HepG2 (cell line): ENCODE measurements around the gene CNP. TPM values are rescaled to one million over a fixed set of nuclear protein-coding genes. Genes with fewer than 3 reads are reported as not detected.
A peak's percentile ranks its signal among the peaks of the same experiment; 100 is the strongest.

Experiments
- ARHGAP35 ChIP-seq: sonication (generic); formaldehyde crosslinking; IDR thresholded peaks from 2 replicates; pipeline ENCODE4 v1.9.0; 2022; ENCODE audit warnings: mild to moderate bottlenecking, inconsistent platforms, moderate library complexity, missing genetic modification reagents, borderline replicate concordance
- CENPX ChIP-seq: sonication (generic); formaldehyde crosslinking; IDR thresholded peaks from 2 replicates; pipeline ENCODE4 v1.9.0; 2021; ENCODE audit warnings: mild to moderate bottlenecking, missing genetic modification reagents, moderate library complexity
- ELF4 ChIP-seq: sonication (generic); formaldehyde crosslinking; IDR thresholded peaks from 2 replicates; pipeline ENCODE4 v1.5.0; 2020; ENCODE audit warnings: missing genetic modification reagents, mild to moderate bottlenecking, moderate library complexity, borderline replicate concordance
- HMG20B ChIP-seq: conservative IDR thresholded peaks from 2 replicates; pipeline ENCODE4 v1.6.1; 2016; ENCODE audit warnings: missing genetic modification reagents, missing compliant biosample characterization
- HNRNPL ChIP-seq: fragments of 200-400 bp; formaldehyde crosslinking; IDR thresholded peaks from 2 replicates; pipeline ENCODE4 v1.6.1; 2017; ENCODE audit warnings: mild to moderate bottlenecking, low read depth, low read length
- KDM3A ChIP-seq: IDR thresholded peaks from 2 replicates; pipeline ENCODE4 v1.6.1; 2018; ENCODE audit warnings: low read depth, missing compliant biosample characterization
- POGZ ChIP-seq: sonication (generic); formaldehyde crosslinking; IDR thresholded peaks from 2 replicates; pipeline ENCODE4 v1.4.0; 2020; ENCODE audit warnings: mild to moderate bottlenecking, missing genetic modification reagents
- RELA ChIP-seq: sonication (generic); formaldehyde crosslinking; IDR thresholded peaks from 2 replicates; pipeline ENCODE4 v1.4.0; 2020; ENCODE audit warnings: missing genetic modification reagents
- ZNF136 ChIP-seq: sonication (generic); formaldehyde crosslinking; IDR thresholded peaks from 2 replicates; pipeline ENCODE4 v1.8.1; 2022; ENCODE audit warnings: low read depth, mild to moderate bottlenecking, moderate library complexity, missing genetic modification reagents
- ZNF251 ChIP-seq: sonication (generic); formaldehyde crosslinking; IDR thresholded peaks from 2 replicates; pipeline ENCODE4 v1.9.0; 2021; ENCODE audit warnings: mild to moderate bottlenecking, missing genetic modification reagents
- ZNF552 ChIP-seq: sonication (generic); formaldehyde crosslinking; IDR thresholded peaks from 2 replicates; pipeline ENCODE4 v1.9.0; 2022; ENCODE audit warnings: missing genetic modification reagents, mild to moderate bottlenecking, borderline replicate concordance
- ZNF672 ChIP-seq: sonication (generic); formaldehyde crosslinking; IDR thresholded peaks from 2 replicates; pipeline ENCODE4 v1.8.1; 2022; ENCODE audit warnings: missing genetic modification reagents
- polyA plus RNA-seq, 8 experiments: library from polyadenylated mRNA; depleted of rRNA in 3 of 8; stranded (reverse) in 7 of 8; unstranded in 1 of 8; fragments of >200 nt; fragmentation: Illumina TruSeq in 4 of 8; extraction: Trizol in 4 of 8; gene quantifications; 2 replicates each; pipeline versions ENCODE4 v1.2.1 to v1.2.3, GENCODE V29; 2011 to 2016; ENCODE audit warnings: low read depth in 4 of 8, missing spikeins in 1 of 8, mixed read lengths in 1 of 8; ENCODE audit not compliant: insufficient read depth in 1 of 8
- total RNA-seq, 5 experiments: library from RNA; depleted of rRNA; stranded (reverse); fragments of >200 nt; fragmentation: Illumina TruSeq; extraction: Trizol; gene quantifications; 2 replicates each; pipeline ENCODE4 v1.2.3, GENCODE V29; 2016; ENCODE audit warnings: low read depth in 1 of 5
- TF ChIP-seq, protein P1 (sequence below), 2 experiments: IDR thresholded peaks; 2 replicates each; pipeline ENCODE4 v1.6.1; 2011 to 2012; ENCODE audit warnings: low read length in 2 of 2, borderline replicate concordance in 1 of 2, low read depth in 1 of 2, mild to moderate bottlenecking in 1 of 2, moderate library complexity in 1 of 2
- TF ChIP-seq, protein P2 (sequence below): sonication (generic); formaldehyde crosslinking; IDR thresholded peaks from 2 replicates; pipeline ENCODE4 v1.4.0; 2020; ENCODE audit warnings: missing genetic modification reagents
- TF ChIP-seq, protein P3 (sequence below): sonication (generic); formaldehyde crosslinking; IDR thresholded peaks from 2 replicates; pipeline ENCODE4 v1.4.0; 2020; ENCODE audit warnings: mild to moderate bottlenecking, missing genetic modification reagents
- TF ChIP-seq, protein P4 (sequence below): sonication (generic); formaldehyde crosslinking; IDR thresholded peaks from 2 replicates; pipeline ENCODE4 v1.5.0; 2020; ENCODE audit warnings: missing genetic modification reagents

CNP gene
- total and polyA plus RNA-seq, 2 of the 13 experiments (the other 11 are each of a cell fraction or from before 2014, with no cell fraction given) = 97.2 to 161 TPM

DNA sequence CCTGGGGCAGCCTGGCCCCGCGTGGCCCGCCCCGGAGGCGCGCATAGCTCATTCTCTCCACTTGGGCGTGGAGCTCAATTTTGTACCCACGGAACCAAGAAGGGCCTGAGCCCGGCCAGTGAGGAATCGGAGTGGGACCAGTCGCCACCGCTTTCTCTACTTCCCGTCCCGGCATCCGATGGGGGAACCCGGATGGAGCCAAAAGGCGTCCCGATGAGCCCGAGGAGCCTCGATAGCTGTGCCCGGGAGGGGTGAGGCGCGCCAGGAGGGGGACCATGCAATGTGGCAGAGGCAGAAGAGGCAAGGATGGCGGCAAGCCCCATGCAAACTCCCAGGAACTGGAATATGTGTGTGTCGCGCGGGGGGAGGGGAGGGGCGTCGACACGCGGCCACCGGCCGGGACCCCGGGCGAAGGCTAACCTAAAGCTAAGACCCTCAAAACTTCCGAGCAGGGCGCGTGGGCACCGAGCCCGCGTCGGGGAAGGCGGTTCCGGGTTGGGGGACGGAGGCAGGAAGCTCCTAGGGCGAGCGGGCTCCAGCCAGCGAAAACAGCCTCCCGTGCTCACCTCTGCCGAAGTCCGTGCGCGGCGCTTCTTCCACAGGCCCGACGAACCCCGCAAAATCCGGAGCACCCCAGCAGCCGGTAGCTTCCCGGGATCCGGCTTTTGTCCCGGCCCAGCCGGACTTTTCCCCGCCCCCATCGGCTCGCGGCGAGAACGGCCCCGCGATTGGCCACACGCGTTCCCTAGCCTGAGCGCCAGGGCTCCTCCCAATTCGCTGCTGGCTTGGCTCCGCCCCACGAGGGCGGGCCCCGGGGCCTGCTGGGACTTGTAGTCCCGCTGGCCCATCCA is 48.1 kb upstream of the CNP start, which contains the start of gene ACLY (continued):
- TF ChIP-seq KDM3A (0 out of 2 replicates have a peak, but pooled peaks have one; percentile 17), ELF4 (CRISPR knock-in tag) (peak; percentile 69), POGZ (peak; percentile 69), ZNF251 (CRISPR knock-in tag) (peak; percentile 32; the same call in 1 of the 2 replicates), RELA (CRISPR knock-in tag) (no peak), HMG20B (CRISPR knock-in tag) (no peak), ZNF136 (CRISPR knock-in tag) (0 out of 2 replicates have a peak, but pooled peaks have one; percentile 10), ZNF672 (CRISPR knock-in tag) (no peak), CENPX (CRISPR knock-in tag) (no peak), HNRNPL (0 out of 2 replicates have a peak, but pooled peaks have one; percentile 59), ARHGAP35 (CRISPR knock-in tag) (no peak; the same call in 1 of the 2 replicates), ZNF552 (CRISPR knock-in tag) (0 out of 2 replicates have a peak, but pooled peaks have one; percentile 12)
- TF ChIP-seq, protein P1, sequence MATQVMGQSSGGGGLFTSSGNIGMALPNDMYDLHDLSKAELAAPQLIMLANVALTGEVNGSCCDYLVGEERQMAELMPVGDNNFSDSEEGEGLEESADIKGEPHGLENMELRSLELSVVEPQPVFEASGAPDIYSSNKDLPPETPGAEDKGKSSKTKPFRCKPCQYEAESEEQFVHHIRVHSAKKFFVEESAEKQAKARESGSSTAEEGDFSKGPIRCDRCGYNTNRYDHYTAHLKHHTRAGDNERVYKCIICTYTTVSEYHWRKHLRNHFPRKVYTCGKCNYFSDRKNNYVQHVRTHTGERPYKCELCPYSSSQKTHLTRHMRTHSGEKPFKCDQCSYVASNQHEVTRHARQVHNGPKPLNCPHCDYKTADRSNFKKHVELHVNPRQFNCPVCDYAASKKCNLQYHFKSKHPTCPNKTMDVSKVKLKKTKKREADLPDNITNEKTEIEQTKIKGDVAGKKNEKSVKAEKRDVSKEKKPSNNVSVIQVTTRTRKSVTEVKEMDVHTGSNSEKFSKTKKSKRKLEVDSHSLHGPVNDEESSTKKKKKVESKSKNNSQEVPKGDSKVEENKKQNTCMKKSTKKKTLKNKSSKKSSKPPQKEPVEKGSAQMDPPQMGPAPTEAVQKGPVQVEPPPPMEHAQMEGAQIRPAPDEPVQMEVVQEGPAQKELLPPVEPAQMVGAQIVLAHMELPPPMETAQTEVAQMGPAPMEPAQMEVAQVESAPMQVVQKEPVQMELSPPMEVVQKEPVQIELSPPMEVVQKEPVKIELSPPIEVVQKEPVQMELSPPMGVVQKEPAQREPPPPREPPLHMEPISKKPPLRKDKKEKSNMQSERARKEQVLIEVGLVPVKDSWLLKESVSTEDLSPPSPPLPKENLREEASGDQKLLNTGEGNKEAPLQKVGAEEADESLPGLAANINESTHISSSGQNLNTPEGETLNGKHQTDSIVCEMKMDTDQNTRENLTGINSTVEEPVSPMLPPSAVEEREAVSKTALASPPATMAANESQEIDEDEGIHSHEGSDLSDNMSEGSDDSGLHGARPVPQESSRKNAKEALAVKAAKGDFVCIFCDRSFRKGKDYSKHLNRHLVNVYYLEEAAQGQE (IDR thresholded peaks at IDR 0.05; ENCODE audit: borderline replicate concordance in 1 of 2, low read depth in 1 of 2, low read length in 2 of 2) = no peak
- TF ChIP-seq, protein P2, sequence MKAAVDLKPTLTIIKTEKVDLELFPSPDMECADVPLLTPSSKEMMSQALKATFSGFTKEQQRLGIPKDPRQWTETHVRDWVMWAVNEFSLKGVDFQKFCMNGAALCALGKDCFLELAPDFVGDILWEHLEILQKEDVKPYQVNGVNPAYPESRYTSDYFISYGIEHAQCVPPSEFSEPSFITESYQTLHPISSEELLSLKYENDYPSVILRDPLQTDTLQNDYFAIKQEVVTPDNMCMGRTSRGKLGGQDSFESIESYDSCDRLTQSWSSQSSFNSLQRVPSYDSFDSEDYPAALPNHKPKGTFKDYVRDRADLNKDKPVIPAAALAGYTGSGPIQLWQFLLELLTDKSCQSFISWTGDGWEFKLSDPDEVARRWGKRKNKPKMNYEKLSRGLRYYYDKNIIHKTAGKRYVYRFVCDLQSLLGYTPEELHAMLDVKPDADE (CRISPR knock-in tag) = no peak
- TF ChIP-seq, protein P3, sequence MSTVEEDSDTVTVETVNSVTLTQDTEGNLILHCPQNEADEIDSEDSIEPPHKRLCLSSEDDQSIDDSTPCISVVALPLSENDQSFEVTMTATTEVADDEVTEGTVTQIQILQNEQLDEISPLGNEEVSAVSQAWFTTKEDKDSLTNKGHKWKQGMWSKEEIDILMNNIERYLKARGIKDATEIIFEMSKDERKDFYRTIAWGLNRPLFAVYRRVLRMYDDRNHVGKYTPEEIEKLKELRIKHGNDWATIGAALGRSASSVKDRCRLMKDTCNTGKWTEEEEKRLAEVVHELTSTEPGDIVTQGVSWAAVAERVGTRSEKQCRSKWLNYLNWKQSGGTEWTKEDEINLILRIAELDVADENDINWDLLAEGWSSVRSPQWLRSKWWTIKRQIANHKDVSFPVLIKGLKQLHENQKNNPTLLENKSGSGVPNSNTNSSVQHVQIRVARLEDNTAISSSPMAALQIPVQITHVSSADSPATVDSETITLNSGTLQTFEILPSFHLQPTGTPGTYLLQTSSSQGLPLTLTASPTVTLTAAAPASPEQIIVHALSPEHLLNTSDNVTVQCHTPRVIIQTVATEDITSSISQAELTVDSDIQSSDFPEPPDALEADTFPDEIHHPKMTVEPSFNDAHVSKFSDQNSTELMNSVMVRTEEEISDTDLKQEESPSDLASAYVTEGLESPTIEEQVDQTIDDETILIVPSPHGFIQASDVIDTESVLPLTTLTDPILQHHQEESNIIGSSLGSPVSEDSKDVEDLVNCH (CRISPR knock-in tag) = no peak
- TF ChIP-seq, protein P4, sequence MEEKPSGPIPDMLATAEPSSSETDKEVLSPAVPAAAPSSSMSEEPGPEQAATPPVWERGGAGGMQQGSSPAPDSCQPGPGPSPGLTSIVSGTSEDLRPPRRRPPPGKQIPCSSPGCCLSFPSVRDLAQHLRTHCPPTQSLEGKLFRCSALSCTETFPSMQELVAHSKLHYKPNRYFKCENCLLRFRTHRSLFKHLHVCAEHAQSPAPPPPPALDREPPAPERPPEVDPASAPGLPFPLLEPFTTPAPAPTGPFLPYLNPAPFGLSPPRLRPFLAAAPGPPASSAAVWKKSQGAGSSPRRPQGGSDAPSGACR = 0 out of 2 replicates have a peak, but pooled peaks have one; percentile 80
